ENCODE measurements around the gene PLN.

DNA sequence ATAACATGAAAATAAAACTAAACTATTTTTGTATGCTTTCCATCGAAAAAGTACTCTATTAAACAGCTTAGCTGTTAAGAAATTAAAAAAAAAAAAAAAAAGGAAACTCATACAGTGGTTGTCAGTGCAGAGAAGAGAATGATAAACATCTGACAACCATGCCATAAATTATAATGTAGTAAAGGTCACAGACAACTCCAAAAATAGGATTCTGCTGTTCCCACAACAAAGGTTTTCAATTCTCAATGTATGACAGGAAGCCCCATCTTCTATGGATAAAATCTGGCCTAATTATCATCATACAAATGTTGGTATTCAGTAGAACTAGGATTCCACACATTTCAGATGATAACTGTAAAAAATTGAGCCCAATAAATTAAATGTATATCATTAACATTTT, 5.0 kb downstream of the PLN start:
- TF ChIP-seq SUZ12 (IDR thresholded peaks at IDR 0.05) (no peak), FOXA1 (IDR thresholded peaks at IDR 0.05) (no peak), SP1 (IDR thresholded peaks at IDR 0.05) (no peak), TARDBP (IDR thresholded peaks at IDR 0.05) (no peak), HDGF (IDR thresholded peaks at IDR 0.05; ENCODE audit: borderline replicate concordance) (no peak), BHLHE40 (IDR thresholded peaks at IDR 0.05; ENCODE audit: borderline replicate concordance) (no peak), FOXM1 (IDR thresholded peaks at IDR 0.05; ENCODE audit: borderline replicate concordance) (no peak)
